Measurements from ENCODE around the gene MET.

MET gene

DNA sequence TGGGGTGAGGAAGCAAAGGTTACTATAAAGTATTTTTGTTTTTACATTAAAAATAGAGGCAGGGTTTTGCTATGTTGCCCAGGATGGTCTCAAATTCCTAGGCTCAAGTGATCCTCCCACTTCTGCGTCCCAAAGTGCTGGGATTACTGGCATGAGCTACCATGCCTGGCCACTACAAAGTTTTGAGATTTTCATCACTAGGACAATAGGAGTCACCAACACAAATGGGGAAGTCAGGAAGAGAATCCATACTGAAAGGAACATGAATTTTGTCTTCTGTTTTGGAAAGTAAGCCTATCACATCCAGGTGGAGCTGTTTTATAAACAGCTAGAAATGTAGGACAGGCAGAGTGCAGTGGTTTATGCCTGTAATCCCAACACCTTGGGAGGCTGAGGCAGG lies 170.4 kb downstream of the MET start:
- in situ Hi-C loops (cut with MboI; ENCODE audit: low sequenced_read_pairs) = no loop called here

DNA sequence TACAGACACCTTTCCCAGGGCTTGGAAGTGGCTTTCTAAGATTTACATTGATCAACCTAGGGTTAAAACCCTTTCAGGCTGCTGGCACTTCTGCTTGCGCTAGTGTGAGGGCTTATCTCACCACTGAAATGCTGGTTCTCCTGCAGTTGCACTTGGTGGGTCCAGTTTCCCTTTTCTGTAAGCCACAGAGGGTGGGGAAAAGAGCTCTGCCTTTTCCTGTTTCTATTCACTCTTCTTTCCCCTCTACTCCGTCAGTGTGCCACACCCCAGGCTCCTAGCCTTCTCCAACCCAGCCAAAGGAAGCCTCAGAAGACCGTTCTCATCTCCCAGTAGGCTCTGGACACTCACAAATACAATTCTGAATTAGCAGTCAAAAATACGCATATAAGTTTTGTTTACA lies 171.4 kb downstream of the MET start:
- in situ Hi-C loops (cut with MboI; ENCODE audit: low sequenced_read_pairs) = no loop called here
